GM21529 (cell line): ENCODE results near the gene OSBPL7.
A peak's percentile ranks its signal among the peaks of the same experiment; 100 is the strongest.

ENCODE experiments used
- ATAC-seq: cut with Tn5 transposase; IDR thresholded peaks from one replicate; pipeline ENCODE4 v1.9.1; 2021; ENCODE audit not compliant: unreplicated experiment

OSBPL7 gene

GRCh38 chr17:47847341-47848197, 26.0 kb upstream of the OSBPL7 start:
- no peak for ATAC-seq

DNA sequence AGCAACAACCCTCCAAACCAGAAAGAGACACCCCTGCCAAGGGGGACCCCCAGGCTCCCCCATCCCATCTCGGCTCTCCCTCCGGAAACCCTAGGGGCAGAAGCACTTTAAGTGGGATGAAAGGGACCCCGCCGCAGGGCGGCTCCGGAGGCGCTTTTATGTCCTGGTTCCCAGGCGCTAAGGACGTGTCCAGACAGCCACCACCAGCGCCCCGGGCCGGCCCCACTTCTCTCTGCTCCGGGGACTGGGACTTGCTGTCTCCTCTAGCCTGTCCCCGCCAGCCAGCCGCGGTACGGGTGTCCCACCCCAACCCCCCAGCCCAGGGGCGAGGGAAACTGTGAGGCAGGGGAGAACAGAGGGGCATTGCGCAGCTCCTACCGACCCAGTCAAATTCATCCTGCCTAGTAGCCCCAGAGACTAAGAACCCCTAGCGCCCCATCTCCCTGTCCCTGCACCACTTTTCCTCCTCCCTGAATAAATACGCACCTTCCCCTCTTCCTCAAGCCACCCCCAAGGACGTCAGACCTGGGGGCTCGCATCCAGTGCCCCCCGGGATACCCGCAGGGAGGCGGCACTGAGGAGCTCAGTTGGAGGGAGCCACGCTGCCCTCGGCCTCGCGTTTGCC, 25.2 kb upstream of the OSBPL7 start:
- ATAC-seq = no peak

DNA sequence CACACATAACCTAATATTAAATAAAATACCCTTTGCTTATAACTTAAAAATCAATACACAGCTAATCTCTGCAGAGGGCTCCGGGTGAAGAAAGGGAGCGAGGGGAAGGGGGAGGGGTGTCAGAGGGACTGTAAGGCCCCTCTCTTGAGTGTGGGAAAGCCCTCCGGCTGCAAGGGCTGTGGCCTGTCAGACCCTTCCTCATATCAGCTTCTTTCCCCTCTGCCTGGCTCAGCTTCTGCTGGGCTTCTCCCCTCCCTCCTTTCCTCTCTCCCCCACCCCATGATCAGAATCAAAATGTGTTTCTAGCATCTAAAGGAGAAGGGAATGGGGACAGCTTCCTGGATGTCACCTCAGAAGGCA, 24.1 kb upstream of the OSBPL7 start:
- no peak for ATAC-seq

DNA sequence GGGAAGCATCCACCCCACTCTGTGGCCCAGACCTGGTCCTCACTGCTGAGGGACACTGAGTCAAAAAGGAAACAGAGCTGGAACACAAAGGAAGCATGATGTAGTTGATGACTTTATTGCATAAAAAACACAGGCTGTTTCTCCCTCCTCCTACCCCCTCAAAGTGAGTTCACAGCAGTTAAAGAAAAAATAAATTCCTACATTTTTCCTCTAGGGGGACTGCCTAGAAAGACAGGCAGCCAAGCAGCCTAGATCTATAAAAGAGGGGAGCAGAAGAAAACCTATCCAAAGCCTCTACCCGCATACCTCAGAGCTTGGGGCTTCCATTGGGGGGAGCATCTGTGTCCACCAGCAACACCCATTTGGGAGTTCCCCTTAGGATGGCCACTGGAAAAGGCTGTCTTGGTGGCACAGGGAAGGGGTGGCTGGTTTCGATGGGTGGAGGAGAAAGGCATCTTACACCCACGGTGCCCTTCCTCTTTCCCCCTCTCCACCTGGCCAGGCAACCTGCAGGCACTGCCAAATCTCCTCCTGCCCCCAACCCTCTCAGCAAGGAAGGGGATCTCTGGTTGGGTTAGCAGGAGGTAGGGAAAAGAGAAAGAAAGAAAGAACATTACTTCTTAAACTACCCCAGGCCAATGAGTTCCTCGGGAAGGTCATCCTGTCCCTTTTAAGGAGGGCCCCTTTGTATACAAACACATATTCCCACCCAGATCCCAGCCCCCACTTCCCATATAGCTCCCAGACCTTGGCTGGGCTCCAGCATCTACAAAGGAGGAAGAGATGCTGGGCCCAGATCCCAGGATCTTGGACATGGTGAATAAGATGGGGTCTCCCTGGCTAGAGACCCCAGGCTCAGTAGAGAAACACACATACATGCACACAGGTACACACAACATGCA, 23.5 kb upstream of the OSBPL7 start:
- ATAC-seq = no peak

DNA sequence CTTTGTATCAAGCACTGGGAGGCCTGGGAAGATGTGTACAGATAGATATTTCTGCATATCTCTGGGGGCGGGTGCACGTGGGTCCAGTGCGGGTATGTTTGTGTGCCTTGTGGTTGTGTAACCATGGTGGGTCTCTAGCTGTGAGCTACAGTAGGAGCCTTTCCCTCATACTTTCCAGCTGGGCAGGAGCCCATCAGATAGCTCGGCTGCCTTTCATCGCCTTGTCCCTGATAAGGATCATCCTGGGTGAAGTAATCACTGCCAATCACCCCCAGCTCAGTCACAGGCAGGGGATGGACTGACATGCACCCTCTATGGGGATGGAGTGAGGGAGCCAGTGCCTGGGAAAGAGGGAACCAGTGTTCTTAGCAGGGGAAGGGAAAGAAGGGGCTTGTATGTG, 22.6 kb upstream of the OSBPL7 start:
- no peak for ATAC-seq

DNA sequence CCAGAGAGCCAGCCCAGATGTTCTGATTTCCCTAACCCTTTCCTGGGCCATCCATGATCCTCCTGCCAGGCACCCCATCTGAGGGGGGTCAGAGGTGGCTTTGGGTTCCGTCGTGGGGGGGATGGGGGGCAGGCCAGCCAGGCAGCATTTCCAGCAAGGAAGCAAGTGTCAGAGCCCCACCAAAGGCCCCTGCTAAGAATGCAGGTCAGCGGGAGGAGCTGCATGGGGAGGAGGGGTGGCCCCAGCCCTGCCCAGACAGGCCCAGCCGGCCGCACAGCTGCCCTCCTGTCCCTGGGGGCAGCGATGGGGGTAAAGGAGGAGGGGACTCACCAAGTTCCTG, 21.8 kb upstream of the OSBPL7 start:
- no peak for ATAC-seq

GRCh38 chr17:47841488-47842291, 20.1 kb upstream of the OSBPL7 start:
- ATAC-seq = no peak

DNA sequence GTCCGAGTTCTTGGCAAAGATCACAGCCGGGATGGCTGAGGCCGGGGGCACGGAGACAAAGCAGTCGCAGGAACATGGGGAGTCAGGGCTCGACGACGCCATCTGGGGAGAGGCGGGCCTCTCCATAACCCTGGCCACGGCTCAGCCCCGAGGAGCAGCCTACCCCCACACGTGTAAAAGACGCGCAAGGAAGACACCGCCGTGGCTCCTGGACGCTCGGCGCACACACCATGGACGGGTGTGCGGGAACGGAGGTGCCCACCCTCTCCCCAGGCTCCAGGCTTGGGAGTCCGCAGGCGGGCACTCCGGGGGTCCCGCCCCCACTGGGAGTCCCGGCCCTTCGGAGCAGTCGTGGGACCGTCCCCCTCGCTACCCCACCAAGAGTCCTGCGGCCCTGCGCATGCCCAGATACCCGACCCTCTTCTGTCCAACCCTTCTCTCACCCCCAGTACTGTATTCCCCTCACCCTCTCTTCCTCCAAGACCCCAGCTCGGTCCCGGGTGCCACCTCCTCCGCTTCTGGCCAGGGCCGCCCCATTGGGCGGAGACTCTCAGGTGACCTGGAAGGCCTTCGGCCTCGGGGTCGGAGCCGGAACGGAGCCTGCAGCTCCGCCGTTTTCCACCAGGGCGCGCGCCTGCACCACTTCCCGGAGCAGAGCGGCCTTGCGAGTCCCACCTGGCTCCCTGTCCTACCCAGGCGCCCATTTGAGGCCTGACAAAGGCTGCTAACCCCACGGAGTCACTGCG, 19.3 kb upstream of the OSBPL7 start, which contains the start of gene SCRN2:
SCRN2 (minus strand) TSS at position 532 of the 746 bp plus-strand sequence; CDS start at position 102, 430 bp downstream.
- peak; percentile 90 for ATAC-seq

DNA sequence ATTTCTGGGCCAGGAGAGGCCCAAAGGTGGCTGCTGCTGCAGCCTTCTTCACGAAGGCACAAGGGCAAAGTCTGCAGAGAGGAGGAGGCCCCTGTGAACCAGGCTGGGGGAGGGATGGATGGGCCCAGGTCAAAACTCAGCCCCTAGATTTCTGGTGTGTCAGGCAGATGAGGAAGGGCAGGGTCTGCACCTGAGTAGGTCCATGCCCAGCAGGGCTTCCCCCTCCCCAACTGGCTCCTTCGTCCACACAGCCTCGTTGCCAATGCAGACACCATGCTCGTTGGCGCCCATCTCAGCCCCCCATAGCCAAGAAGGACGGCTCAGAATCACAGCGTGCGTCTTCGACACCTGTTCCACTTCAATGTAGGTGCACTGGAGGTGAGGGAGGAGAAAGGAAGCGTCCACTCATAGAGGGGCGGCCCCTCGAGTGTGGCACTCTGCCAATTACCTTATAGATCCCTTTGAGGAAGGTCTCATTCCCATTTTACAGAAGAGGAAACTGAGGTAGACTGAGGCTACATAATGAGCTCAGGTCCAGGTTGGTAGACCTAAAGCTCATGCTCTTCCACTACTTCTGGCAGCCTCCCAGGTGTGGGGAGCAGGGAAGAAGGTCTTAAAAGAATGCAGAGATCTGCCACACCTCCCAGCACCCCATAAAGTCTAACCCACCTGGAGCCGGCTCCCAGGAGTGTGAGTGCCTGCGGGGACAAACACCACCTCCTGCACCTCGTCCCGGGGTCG, 18.6 kb upstream of the OSBPL7 start:
- ATAC-seq = no peak

GRCh38 chr17:47839071-47839470, 17.5 kb upstream of the OSBPL7 start:
- ATAC-seq = no peak

- ATAC-seq = no peak
Measured at GRCh38 chr17:47838636-47839035, 17.0 kb upstream of the OSBPL7 start.

GRCh38 chr17:47837401-47838039, 15.9 kb upstream of the OSBPL7 start:
- ATAC-seq = no peak

- ATAC-seq = no peak
Measured at GRCh38 chr17:47836601-47837000, 15.0 kb upstream of the OSBPL7 start.

- no peak for ATAC-seq
Measured at GRCh38 chr17:47834756-47835155, 13.2 kb upstream of the OSBPL7 start.

DNA sequence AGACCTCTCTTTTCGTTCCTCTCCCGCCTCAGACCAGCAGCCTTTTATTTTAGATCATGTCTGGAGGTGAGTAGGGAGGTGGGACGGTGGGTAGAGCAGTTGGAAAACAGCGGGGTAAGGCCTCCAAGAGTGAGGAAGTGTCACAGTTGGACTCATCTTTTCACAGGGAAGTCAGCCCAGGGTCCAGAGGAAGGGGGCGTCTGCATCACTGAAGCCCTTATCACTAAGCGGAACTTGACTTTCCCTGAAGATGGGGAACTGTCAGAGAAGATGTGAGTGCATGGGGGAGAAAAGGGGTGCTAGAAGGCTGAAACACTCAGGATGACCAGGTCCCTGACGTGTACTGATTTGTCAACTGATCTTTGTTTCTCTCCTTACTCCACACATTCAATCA, 10.3 kb upstream of the OSBPL7 start:
- ATAC-seq = no peak

GRCh38 chr17:47831003-47831933, 9.7 kb upstream of the OSBPL7 start, which contains the start of the genes LRRC46 and MRPL10:
TSS of gene LRRC46 (plus strand) at chr17:47831670. CDS start at chr17:47831990, 320 bp downstream.
TSS of gene MRPL10 (minus strand) at chr17:47831541. CDS start at chr17:47831511, 30 bp downstream.
- peak; percentile 84 for ATAC-seq

- ATAC-seq = no peak
Measured at GRCh38 chr17:47830396-47831002, 8.9 kb upstream of the OSBPL7 start.
